WTC11 (cell line): Measurements from ENCODE around the gene COMMD9.

Source experiments
- CREM ChIP-seq: sonication (generic); formaldehyde crosslinking; IDR thresholded peaks from 2 replicates; pipeline ENCODE4 v1.8.1; 2022; ENCODE audit warnings: mild to moderate bottlenecking, missing genetic modification reagents, moderate library complexity
- CTCF ChIP-seq: fragments of 200-600 bp; IDR thresholded peaks from 2 replicates; pipeline ENCODE4 v1.8.0; 2022; ENCODE audit warnings: antibody characterized with exemption
- ESRRA ChIP-seq: sonication (generic); formaldehyde crosslinking; IDR thresholded peaks from 2 replicates; pipeline ENCODE4 v1.8.1; 2022; ENCODE audit warnings: mild to moderate bottlenecking, missing genetic modification reagents, borderline replicate concordance
- GABPB1 ChIP-seq: sonication (generic); formaldehyde crosslinking; IDR thresholded peaks from 2 replicates; pipeline ENCODE4 v1.8.1; 2023; ENCODE audit warnings: mild to moderate bottlenecking, missing genetic modification reagents
- HMGA2 ChIP-seq: fragments of 250-450 bp; sonication (Bioruptor Pico); IDR thresholded peaks from 2 replicates; pipeline ENCODE4 v1.4.0; 2021; ENCODE audit warnings: mild to moderate bottlenecking, moderate library complexity
- MLX ChIP-seq: sonication (generic); formaldehyde crosslinking; IDR thresholded peaks from 2 replicates; pipeline ENCODE4 v1.8.1; 2023; ENCODE audit warnings: mild to moderate bottlenecking, missing genetic modification reagents, moderate library complexity
- OVOL2 ChIP-seq: fragments of 250-450 bp; sonication (Bioruptor Pico); IDR thresholded peaks from 2 replicates; pipeline ENCODE4 v1.9.0; 2021; ENCODE audit warnings: mild to moderate bottlenecking, borderline replicate concordance
- TCF7 ChIP-seq: sonication (generic); formaldehyde crosslinking; IDR thresholded peaks from 2 replicates; pipeline ENCODE4 v1.8.0; 2022; ENCODE audit warnings: mild to moderate bottlenecking, low read depth, missing genetic modification reagents, moderate library complexity
- ZNF317 ChIP-seq: sonication (generic); formaldehyde crosslinking; IDR thresholded peaks from 2 replicates; pipeline ENCODE4 v1.8.1; 2023; ENCODE audit warnings: low read depth, mild to moderate bottlenecking, moderate library complexity, missing genetic modification reagents, borderline replicate concordance
- TF ChIP-seq, protein P1 (sequence below): sonication (generic); formaldehyde crosslinking; IDR thresholded peaks from 2 replicates; pipeline ENCODE4 v1.8.0; 2022; ENCODE audit warnings: mild to moderate bottlenecking, missing genetic modification reagents

DNA sequence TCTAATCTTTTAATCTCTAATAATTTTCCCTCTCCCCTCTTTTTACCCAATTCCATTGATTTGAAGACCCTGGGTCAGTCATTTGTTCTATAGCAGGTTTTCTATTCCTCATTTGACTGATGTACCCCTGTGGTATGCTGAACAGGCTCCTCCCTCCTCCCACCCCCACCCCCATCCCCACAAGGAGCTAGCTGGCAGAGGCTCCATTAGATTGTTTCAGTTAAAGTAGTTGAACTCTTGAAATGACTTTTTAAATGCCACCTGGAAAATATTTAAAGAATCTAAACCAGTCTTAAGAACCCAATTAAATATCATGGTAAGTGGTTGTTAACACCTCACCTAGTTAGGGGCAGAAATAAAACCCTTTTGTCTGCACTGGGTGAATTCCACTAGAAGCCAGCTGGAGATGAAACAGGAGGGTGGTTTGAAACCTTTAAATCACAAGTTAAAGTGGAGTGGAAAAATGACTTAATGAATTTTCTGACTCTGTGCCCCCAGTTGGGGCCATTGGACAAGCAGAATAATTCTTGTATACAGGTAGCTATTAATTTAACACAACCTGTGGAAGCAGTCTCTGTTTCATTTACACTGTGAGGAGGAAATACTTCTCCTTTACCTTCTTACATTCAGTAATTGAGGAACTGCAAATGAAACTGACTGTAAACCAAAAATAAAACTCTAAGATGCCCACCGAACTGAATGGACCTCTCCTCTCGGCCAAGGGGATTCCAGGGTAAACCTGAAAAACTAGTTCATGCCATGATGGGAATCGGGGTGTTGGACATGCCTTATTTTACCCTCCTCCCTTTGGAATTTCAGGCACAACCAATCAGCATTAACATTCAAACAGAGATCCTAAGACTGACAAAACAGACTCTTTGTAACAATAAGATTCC is 37.5 kb upstream of the COMMD9 start:
- TF ChIP-seq CTCF (no peak), TCF7 (CRISPR knock-in tag) (no peak), OVOL2 (CRISPR knock-in tag) (no peak), ESRRA (CRISPR knock-in tag) (no peak), MLX (CRISPR knock-in tag) (no peak), GABPB1 (CRISPR knock-in tag) (no peak), ZNF317 (CRISPR knock-in tag) (no peak), HMGA2 (no peak), CREM (CRISPR knock-in tag) (no peak)
- TF ChIP-seq, protein P1, sequence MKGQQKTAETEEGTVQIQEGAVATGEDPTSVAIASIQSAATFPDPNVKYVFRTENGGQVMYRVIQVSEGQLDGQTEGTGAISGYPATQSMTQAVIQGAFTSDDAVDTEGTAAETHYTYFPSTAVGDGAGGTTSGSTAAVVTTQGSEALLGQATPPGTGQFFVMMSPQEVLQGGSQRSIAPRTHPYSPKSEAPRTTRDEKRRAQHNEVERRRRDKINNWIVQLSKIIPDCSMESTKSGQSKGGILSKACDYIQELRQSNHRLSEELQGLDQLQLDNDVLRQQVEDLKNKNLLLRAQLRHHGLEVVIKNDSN (CRISPR knock-in tag), result no peak
